Choroid plexus epithelial cell (primary cell): Measurements from ENCODE around the gene ACP6.
"Not testable (repeated sequence)": the region's sequence is repeated elsewhere in the genome, so short reads cannot be mapped to it uniquely, and the experiment has no call there.

ENCODE experiments used
- DNase-seq: peaks from one replicate; pipeline ENCODE4 v3.0.0-alpha.2; 2010; ENCODE audit warnings: low read depth
- H3K4me3 ChIP-seq: 2 replicates; pipeline ENCODE4 v1.5.1; 2011; ENCODE audit warnings: low read depth, mild to moderate bottlenecking, control low read depth, low read length, moderate library complexity
- CTCF ChIP-seq: conservative IDR thresholded peaks from 2 replicates; pipeline ENCODE4 v1.5.1; 2011; ENCODE audit warnings: low read depth, mild to moderate bottlenecking, control low read depth, inconsistent platforms, low read length, moderate library complexity

Gene ACP6

GRCh38 chr1:147622731-147623130 lies 47.6 kb downstream of the ACP6 start:
- no peak for TF ChIP-seq CTCF
- DNase-seq: peak; percentile 65
- no peak overlapping the region for H3K4me3 ChIP-seq

- DNase-seq: no peak
- no peak overlapping the region for H3K4me3 ChIP-seq
- TF ChIP-seq CTCF: no peak
These were observed 49.8 kb downstream of the ACP6 start for GRCh38 chr1:147620543-147620942.

- no peak for TF ChIP-seq CTCF
- no peak overlapping the region for H3K4me3 ChIP-seq
- DNase-seq: no peak
These were observed 50.6 kb downstream of the ACP6 start for GRCh38 chr1:147619741-147620140.

- H3K4me3 ChIP-seq: no peak overlapping the region
- TF ChIP-seq CTCF: no peak
- DNase-seq: no peak
These were observed 51.6 kb downstream of the ACP6 start for GRCh38 chr1:147618771-147619170.

- no peak overlapping the region for H3K4me3 ChIP-seq
- TF ChIP-seq CTCF: no peak
- DNase-seq: no peak
These were observed 52.2 kb downstream of the ACP6 start for GRCh38 chr1:147618077-147618569.

- not testable (repeated sequence) for H3K4me3 ChIP-seq, DNase-seq
These were observed 55.4 kb downstream of the ACP6 start for GRCh38 chr1:147614966-147615365.

GRCh38 chr1:147613506-147613905 lies 56.8 kb downstream of the ACP6 start:
- peak; percentile 6 for DNase-seq
- TF ChIP-seq CTCF: no peak
- H3K4me3 ChIP-seq: no peak overlapping the region

- no peak overlapping the region for H3K4me3 ChIP-seq
- no peak for DNase-seq
- no peak for TF ChIP-seq CTCF
These were observed 58.0 kb downstream of the ACP6 start for GRCh38 chr1:147612366-147612765.
